ENCODE data around the gene HSCB. TPM values are rescaled to one million over a fixed set of nuclear protein-coding genes. Genes with fewer than 3 reads are reported as not detected.

Gene HSCB
- total RNA-seq, 1 donor from 2014 or later, result 6.9 TPM

Other genes with a start within 250 kb of the HSCB start
- 79.5 TPM for gene TTC28, start 62.2 kb upstream of the HSCB start, total RNA-seq
- 4.1 TPM for gene CHEK2, start 219 bp upstream of the HSCB start, total RNA-seq
- gene CCDC117, start 30.7 kb downstream of the HSCB start, total RNA-seq, result 27.3 TPM
- gene XBP1, start 58.5 kb downstream of the HSCB start, total RNA-seq, result 45.2 TPM
- gene ZNRF3, start 141.5 kb downstream of the HSCB start, total RNA-seq, result 7.3 TPM